ENCODE results near the gene GTF2H3. TPM values are rescaled to one million over a fixed set of nuclear protein-coding genes. Genes with fewer than 3 reads are reported as not detected.

The GTF2H3 gene
- total and polyA plus RNA-seq, 9 of the 15 experiments (the other 6 are each of a cell fraction or from before 2014, with no cell fraction given), result 22.7 to 99.7 (median 49.6) TPM

- TF ChIP-seq CBX1 (IDR thresholded peaks at IDR 0.05; ENCODE audit: low read depth) (peak; percentile 61), NFRKB (IDR thresholded peaks at IDR 0.05; ENCODE audit: low read depth) (peak; percentile 86; the same call in 1 of the 2 replicates), NELFE (IDR thresholded peaks at IDR 0.05; ENCODE audit: insufficient read depth, insufficient read length) (no peak), TEAD1 (CRISPR knock-in tag; IDR thresholded peaks at IDR 0.05) (peak; percentile 58 to 86; a peak in 3 of 4 replicates), ARID4B (CRISPR knock-in tag; IDR thresholded peaks at IDR 0.05) (peak; percentile 99), ZNF282 (CRISPR knock-in tag; IDR thresholded peaks at IDR 0.05) (peak; percentile 98), KHSRP (IDR thresholded peaks at IDR 0.05) (no peak), CHD1 (IDR thresholded peaks at IDR 0.05; ENCODE audit: low read length) (peak; percentile 38), UBTF (IDR thresholded peaks at IDR 0.05; ENCODE audit: borderline replicate concordance in 1 of 2, low read depth in 2 of 2, low read length in 2 of 2) (peak in 1 of 2 experiments; percentile 81; a peak in 2 of 4 replicates), SP1 (CRISPR knock-in tag; IDR thresholded peaks at IDR 0.05) (peak; percentile 97), HNRNPLL (IDR thresholded peaks at IDR 0.05; ENCODE audit: low read depth, low read length, poor library complexity, severe bottlenecking) (peak; percentile 35), ZNF165 (CRISPR knock-in tag; IDR thresholded peaks at IDR 0.05; ENCODE audit: borderline replicate concordance) (0 out of 2 replicates have a peak, but pooled peaks have one; percentile 56), CEBPG (CRISPR knock-in tag; IDR thresholded peaks at IDR 0.05) (0 out of 2 replicates have a peak, but pooled peaks have one; percentile 16), CEBPG (tag; conservative IDR thresholded peaks at IDR 0.05 in 1 of 2, IDR thresholded peaks at IDR 0.05 in 1 of 2) (no peak), ZNF639 (CRISPR knock-in tag; conservative IDR thresholded peaks at IDR 0.05 in 1 of 2, IDR thresholded peaks at IDR 0.05 in 1 of 2) (peak in 1 of 2 experiments; percentile 87; a peak in 2 of 4 replicates), HDAC2 (IDR thresholded peaks at IDR 0.05) (peak; percentile 89), RFX1 (IDR thresholded peaks at IDR 0.05) (no peak), RB1 (IDR thresholded peaks at IDR 0.05; ENCODE audit: low read depth) (peak; percentile 100), ZNF764 (CRISPR knock-in tag; IDR thresholded peaks at IDR 0.05; ENCODE audit: low read depth) (0 out of 2 replicates have a peak, but pooled peaks have one; percentile 70)
Measured at GRCh38 chr12:123601602-123602489, 31.8 kb upstream of the GTF2H3 start, which contains the start of gene DDX55 (continued).

Measured in K562 (cell line).